ENCODE results near the gene GSTM1. TPM values are rescaled to one million over a fixed set of nuclear protein-coding genes. Genes with fewer than 3 reads are reported as not detected.

GSTM1 gene
- total RNA-seq = 10 to 100 TPM in 1 of 5 donors, 1 to 10 TPM in 2, not detected in 2; 2.6 to 69.4 (median 5.4) TPM
- polyA plus RNA-seq = 10 to 100 TPM in 2 of 3 donors, under 1 TPM in 1; 0.23 to 99.7 (median 86.4) TPM
- long read RNA-seq, donor 1, transcript GSTM1-201 (8 exons, 1,161 nt) = major isoform, 13 of 13 reads
- long read RNA-seq, donor 1, partial matches to known transcripts = 0 of 13 reads
- long read RNA-seq, donor 1, other reads (novel, unspliced or antisense) = 0 of 13 reads
- long read RNA-seq, donor 2, partial matches to known transcripts = 7 of 7 reads
- long read RNA-seq, donor 2, other reads (novel, unspliced or antisense) = 0 of 7 reads
- long read RNA-seq, donor 3, transcript GSTM1-201 (8 exons, 1,161 nt) = major isoform, 11 of 11 reads
- long read RNA-seq, donor 3, partial matches to known transcripts = 0 of 11 reads
- long read RNA-seq, donor 3, other reads (novel, unspliced or antisense) = 0 of 11 reads
- long read RNA-seq, donor 4 = 0 reads
- long read RNA-seq, donor 5, transcript GSTM1-201 (8 exons, 1,161 nt) = major isoform, 14 of 24 reads
- long read RNA-seq, donor 5, partial matches to known transcripts = 9 of 24 reads
- long read RNA-seq, donor 5, other reads (novel, unspliced or antisense) = 0 of 24 reads
- long read RNA-seq, donor 6 = 0 reads
- long read RNA-seq, donor 7, transcript GSTM1-201 (8 exons, 1,161 nt) = major isoform, 18 of 154 reads
- long read RNA-seq, donor 7, partial matches to known transcripts = 79 of 154 reads
- long read RNA-seq, donor 7, other reads (novel, unspliced or antisense) = 56 of 154 reads
- long read RNA-seq, donor 8 = 0 reads
- long read RNA-seq, donor 9, transcript GSTM1-201 (8 exons, 1,161 nt) = major isoform, 26 of 26 reads
- long read RNA-seq, donor 9, partial matches to known transcripts = 0 of 26 reads
- long read RNA-seq, donor 9, other reads (novel, unspliced or antisense) = 0 of 26 reads
- long read RNA-seq, donor 10 = 0 reads

- peak; percentile 83 to 92 for DNase-seq
Measured at GRCh38 chr1:109687641-109688499, at the start of gene GSTM1. Gene GSTM1 (plus strand): TSS chr1:109687817. CDS start chr1:109687874, 57 bp downstream.

DNA sequence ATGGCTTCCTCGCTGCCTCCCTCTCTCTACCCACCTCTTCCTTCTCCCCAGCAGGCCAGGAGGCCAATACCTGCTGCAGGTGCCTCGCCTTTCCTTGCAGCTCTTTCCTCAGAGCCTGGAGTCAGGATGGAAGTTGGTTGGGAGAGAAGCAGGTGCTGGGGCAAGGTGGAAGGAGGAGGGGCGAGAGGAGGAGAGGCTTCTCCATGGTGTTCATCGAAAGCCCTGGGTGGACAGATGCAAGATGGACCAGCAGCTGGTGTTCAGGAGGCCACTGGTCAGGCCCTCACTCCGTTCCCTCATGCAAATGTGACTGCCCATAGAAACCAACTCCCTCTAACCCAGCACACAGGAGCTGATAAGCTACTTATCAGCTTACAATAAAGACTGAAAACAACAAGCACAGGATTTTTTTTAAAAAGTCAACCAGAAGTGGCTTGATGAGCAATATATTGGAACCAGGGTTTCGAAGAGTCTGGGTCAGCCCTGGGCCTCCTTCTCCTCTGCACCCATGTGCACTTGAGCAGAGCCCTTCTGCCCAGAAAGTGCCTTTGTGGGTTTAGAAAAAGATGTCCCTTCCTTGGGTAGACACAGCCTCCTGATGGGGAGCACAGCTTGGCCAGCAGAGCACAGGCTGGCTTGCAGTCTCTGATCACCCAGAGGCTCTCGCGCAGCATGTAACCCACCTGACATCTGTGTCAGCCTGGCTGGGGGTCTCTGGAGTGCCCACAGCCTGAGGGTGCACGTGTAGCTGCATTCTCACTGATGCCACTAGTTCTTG, 48.4 kb upstream of the GSTM1 start:
- Histone ChIP-seq H3K27me3 (no peaks in the 10 kb centered on the region), H3K9me3 (no peaks in the 10 kb centered on the region), H3K4me3 (no peak overlapping the region), H3K27ac (no peak overlapping the region), H3K4me1 (peaks cover 22 to 57% (median 35%) of the 10 kb centered on the region in 4 donors), H3K36me3 (no peaks in the 10 kb centered on the region)
- DNase-seq = peak in 1 of 2 donors; percentile 16
- TF ChIP-seq POLR2A (IDR thresholded peaks at IDR 0.05) (no peak), EP300 (IDR thresholded peaks at IDR 0.05) (no peak), POLR2AphosphoS5 (IDR thresholded peaks at IDR 0.05) (no peak)
- TF ChIP-seq, protein P1, sequence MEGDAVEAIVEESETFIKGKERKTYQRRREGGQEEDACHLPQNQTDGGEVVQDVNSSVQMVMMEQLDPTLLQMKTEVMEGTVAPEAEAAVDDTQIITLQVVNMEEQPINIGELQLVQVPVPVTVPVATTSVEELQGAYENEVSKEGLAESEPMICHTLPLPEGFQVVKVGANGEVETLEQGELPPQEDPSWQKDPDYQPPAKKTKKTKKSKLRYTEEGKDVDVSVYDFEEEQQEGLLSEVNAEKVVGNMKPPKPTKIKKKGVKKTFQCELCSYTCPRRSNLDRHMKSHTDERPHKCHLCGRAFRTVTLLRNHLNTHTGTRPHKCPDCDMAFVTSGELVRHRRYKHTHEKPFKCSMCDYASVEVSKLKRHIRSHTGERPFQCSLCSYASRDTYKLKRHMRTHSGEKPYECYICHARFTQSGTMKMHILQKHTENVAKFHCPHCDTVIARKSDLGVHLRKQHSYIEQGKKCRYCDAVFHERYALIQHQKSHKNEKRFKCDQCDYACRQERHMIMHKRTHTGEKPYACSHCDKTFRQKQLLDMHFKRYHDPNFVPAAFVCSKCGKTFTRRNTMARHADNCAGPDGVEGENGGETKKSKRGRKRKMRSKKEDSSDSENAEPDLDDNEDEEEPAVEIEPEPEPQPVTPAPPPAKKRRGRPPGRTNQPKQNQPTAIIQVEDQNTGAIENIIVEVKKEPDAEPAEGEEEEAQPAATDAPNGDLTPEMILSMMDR (IDR thresholded peaks at IDR 0.05) = no peak
- intact Hi-C loops (cut with DNase I; ENCODE audit: low total_unique reads) = no loop called here
- WGBS, 5 donors = 61 to 74% (median 73%) methylated on average over 8 to 9 of the region's 9 CpGs

More at GRCh38 chr1:109687641-109688499, at the start of gene GSTM1:
- Histone ChIP-seq H3K27me3 (no peaks in the 10 kb centered on the region), H3K36me3 (no peaks in the 10 kb centered on the region), H3K9me3 (no peaks in the 10 kb centered on the region), H3K4me3 (peak within 1 kb of the TSS in 1 of 4 donors; percentile 56), H3K4me1 (peaks cover 0 to 7% (median 0%) of the 10 kb centered on the region in 4 donors), H3K27ac (peak within 1 kb of the TSS in 2 of 5 donors; percentile 72 to 90)
- WGBS, 5 donors = 0 to 3% (median 1%) methylated on average over 4 to 44 of the region's 46 CpGs; no CpG with 5 or more reads in 2 of the 5 donors
- intact Hi-C loops (cut with DNase I; ENCODE audit: low total_unique reads) = no loop called here
- TF ChIP-seq, protein P1 (IDR thresholded peaks at IDR 0.05) = peak in 1 of 7 experiments; percentile 26
- TF ChIP-seq EP300 (IDR thresholded peaks at IDR 0.05) = no peak
- TF ChIP-seq POLR2AphosphoS5 (IDR thresholded peaks at IDR 0.05) = peak in 1 of 3 donors; percentile 22
- TF ChIP-seq POLR2A (IDR thresholded peaks at IDR 0.05) = no peak

- no peak for TF ChIP-seq POLR2A (IDR thresholded peaks at IDR 0.05)
- TF ChIP-seq, protein P1 (IDR thresholded peaks at IDR 0.05) = no peak
- TF ChIP-seq EP300 (IDR thresholded peaks at IDR 0.05) = no peak
- TF ChIP-seq POLR2AphosphoS5 (IDR thresholded peaks at IDR 0.05) = no peak
- Histone ChIP-seq H3K27ac (no peak overlapping the region), H3K9me3 (no peaks in the 10 kb centered on the region), H3K4me1 (peaks cover 22 to 52% (median 32%) of the 10 kb centered on the region in 4 donors), H3K4me3 (no peak overlapping the region), H3K36me3 (no peaks in the 10 kb centered on the region), H3K27me3 (no peaks in the 10 kb centered on the region)
- WGBS, 5 donors = 41 to 51% (median 48%) methylated on average over 5 to 6 of the region's 6 CpGs
- peak in 1 of 2 donors; percentile 5 for DNase-seq
- intact Hi-C loops (cut with DNase I; ENCODE audit: low total_unique reads) = loop anchor here (5.0 kb wide), 1 partner anchor 132 kb away; no protein-coding TSS in a partner anchor
Measured at GRCh38 chr1:109639841-109640184, 47.8 kb upstream of the GSTM1 start.

Data from stomach (tissue), 19 donors.